GM18517 (cell line): Measurements from ENCODE around the gene BABAM2.
"Not testable (repeated sequence)": the region's sequence is repeated elsewhere in the genome, so short reads cannot be mapped to it uniquely, and the experiment has no call there.

Source experiments
- ATAC-seq: cut with Tn5 transposase; IDR thresholded peaks from one replicate; pipeline ENCODE4 v1.9.1; 2021; ENCODE audit warnings: mild to moderate bottlenecking, moderate library complexity; ENCODE audit not compliant: unreplicated experiment

Gene BABAM2

GRCh38 chr2:27875089-27875881 is 15.2 kb upstream of the BABAM2 start:
- ATAC-seq, result no peak

GRCh38 chr2:27878825-27879224 is 11.7 kb upstream of the BABAM2 start:
- ATAC-seq, result no peak

GRCh38 chr2:27881815-27882583 is 8.5 kb upstream of the BABAM2 start:
- ATAC-seq, result not testable (repeated sequence)

GRCh38 chr2:27882584-27882922 is 8.0 kb upstream of the BABAM2 start:
- ATAC-seq, result not testable (repeated sequence)

- ATAC-seq, result no peak
Observed at GRCh38 chr2:27884601-27885000, 5.9 kb upstream of the BABAM2 start.

GRCh38 chr2:27885234-27885633 is 5.3 kb upstream of the BABAM2 start:
- no peak for ATAC-seq

GRCh38 chr2:27885661-27886060 is 4.9 kb upstream of the BABAM2 start:
- no peak for ATAC-seq

- ATAC-seq, result no peak
Observed at GRCh38 chr2:27886322-27886721, 4.2 kb upstream of the BABAM2 start.

- ATAC-seq, result no peak
Observed at GRCh38 chr2:27887111-27887510, 3.4 kb upstream of the BABAM2 start.

GRCh38 chr2:27887830-27888229 is 2.7 kb upstream of the BABAM2 start:
- no peak for ATAC-seq

- ATAC-seq, result no peak
Observed at GRCh38 chr2:27888790-27889189, 1.7 kb upstream of the BABAM2 start.

- peak; percentile 1 for ATAC-seq
Observed at GRCh38 chr2:27889774-27890145, 769 bp upstream of the BABAM2 start.

- peak; percentile 13 for ATAC-seq
Observed at GRCh38 chr2:27890924-27891672, 569 bp downstream of the BABAM2 start.

- ATAC-seq, result no peak
Observed at GRCh38 chr2:27891673-27892105, 1.2 kb downstream of the BABAM2 start.

- ATAC-seq, result no peak
Observed at GRCh38 chr2:27893006-27893405, 2.5 kb downstream of the BABAM2 start.

- ATAC-seq, result no peak
Observed at GRCh38 chr2:27897717-27898116, 7.2 kb downstream of the BABAM2 start.

GRCh38 chr2:27901234-27901633 is 10.7 kb downstream of the BABAM2 start:
- ATAC-seq, result no peak

GRCh38 chr2:27902098-27902497 is 11.6 kb downstream of the BABAM2 start:
- no peak for ATAC-seq

GRCh38 chr2:27903018-27903417 is 12.5 kb downstream of the BABAM2 start:
- ATAC-seq, result no peak

- no peak for ATAC-seq
Observed at GRCh38 chr2:27903649-27904404, 13.3 kb downstream of the BABAM2 start.

- ATAC-seq, result no peak
Observed at GRCh38 chr2:27904405-27904665, 13.8 kb downstream of the BABAM2 start.
